ENCODE data around the gene ABCD1. TPM values are rescaled to one million over a fixed set of nuclear protein-coding genes. Genes with fewer than 3 reads are reported as not detected.

The ABCD1 gene
- total RNA-seq, 1 experiment from 2014 or later: 3.5 TPM

GRCh38 chrX:153767674-153768055 lies 43.0 kb downstream of the ABCD1 start:
- ChIA-PET POLR2A (no interaction called here), CTCF (interaction anchor here (6.6 kb wide), 1 partner anchor 181 kb away, joined by 51 read pairs; no protein-coding TSS in a partner anchor)
- DNase-seq (ENCODE audit: unreplicated experiment): no peak
- no peak overlapping the region for H3K27ac Mint-ChIP-seq (ENCODE audit: low read depth, unreplicated experiment)
- no peaks in the 10 kb centered on the region for H3K9me3 Mint-ChIP-seq (ENCODE audit: unreplicated experiment)
- intact Hi-C loops (cut with micrococcal nuclease): no loop called here
- peaks cover 6% of the 10 kb centered on the region for H3K4me1 Mint-ChIP-seq (ENCODE audit: insufficient read depth, unreplicated experiment)
- H3K27me3 Mint-ChIP-seq (ENCODE audit: insufficient read depth, unreplicated experiment): no peaks in the 10 kb centered on the region
- BruUV-seq (replicated peaks): no TSS peak
- TF ChIP-seq CTCF (IDR thresholded peaks at IDR 0.05; ENCODE audit: unreplicated experiment): no peak
- H3K4me3 Mint-ChIP-seq (ENCODE audit: unreplicated experiment): no peak overlapping the region
- no peaks in the 10 kb centered on the region for H3K36me3 Mint-ChIP-seq (ENCODE audit: insufficient read depth, unreplicated experiment)

- Mint-ChIP-seq H3K36me3 (ENCODE audit: insufficient read depth, unreplicated experiment) (no peaks in the 10 kb centered on the region), H3K4me1 (ENCODE audit: insufficient read depth, unreplicated experiment) (peaks cover 6% of the 10 kb centered on the region), H3K9me3 (ENCODE audit: unreplicated experiment) (no peaks in the 10 kb centered on the region), H3K4me3 (ENCODE audit: unreplicated experiment) (no peak overlapping the region), H3K27me3 (ENCODE audit: insufficient read depth, unreplicated experiment) (no peaks in the 10 kb centered on the region), H3K27ac (ENCODE audit: low read depth, unreplicated experiment) (no peak overlapping the region)
- no peak for TF ChIP-seq CTCF (IDR thresholded peaks at IDR 0.05; ENCODE audit: unreplicated experiment)
- intact Hi-C loops (cut with micrococcal nuclease): no loop called here
- no peak for DNase-seq (ENCODE audit: unreplicated experiment)
- CTCF ChIA-PET: interaction anchor here (6.6 kb wide), 1 partner anchor 181 kb away, joined by 51 read pairs; no protein-coding TSS in a partner anchor
- POLR2A ChIA-PET: no interaction called here
- no TSS peak for BruUV-seq (replicated peaks)
Observed at GRCh38 chrX:153768311-153769157, 43.9 kb downstream of the ABCD1 start.

- DNase-seq (ENCODE audit: unreplicated experiment): no peak
- H3K36me3 Mint-ChIP-seq (ENCODE audit: insufficient read depth, unreplicated experiment): no peaks in the 10 kb centered on the region
- intact Hi-C loops (cut with micrococcal nuclease): no loop called here
- H3K4me1 Mint-ChIP-seq (ENCODE audit: insufficient read depth, unreplicated experiment): peaks cover under 1% of the 10 kb centered on the region
- no peak overlapping the region for H3K27ac Mint-ChIP-seq (ENCODE audit: low read depth, unreplicated experiment)
- POLR2A ChIA-PET: no interaction called here
- no TSS peak for BruUV-seq (replicated peaks)
- CTCF ChIA-PET: interaction anchor here (1.0 kb wide), 1 partner anchor 201 kb away, joined by 3 read pairs; no protein-coding TSS in a partner anchor
- no peak overlapping the region for H3K4me3 Mint-ChIP-seq (ENCODE audit: unreplicated experiment)
- no peak for TF ChIP-seq CTCF (IDR thresholded peaks at IDR 0.05; ENCODE audit: unreplicated experiment)
- no peaks in the 10 kb centered on the region for H3K27me3 Mint-ChIP-seq (ENCODE audit: insufficient read depth, unreplicated experiment)
- H3K9me3 Mint-ChIP-seq (ENCODE audit: unreplicated experiment): no peaks in the 10 kb centered on the region
Observed at GRCh38 chrX:153769158-153769864, 44.7 kb downstream of the ABCD1 start.

GRCh38 chrX:153769865-153770600 lies 45.4 kb downstream of the ABCD1 start:
- no peaks in the 10 kb centered on the region for H3K27me3 Mint-ChIP-seq (ENCODE audit: insufficient read depth, unreplicated experiment)
- ChIA-PET CTCF (interaction anchor here (1.0 kb wide), 1 partner anchor 200 kb away, joined by 3 read pairs; no protein-coding TSS in a partner anchor), POLR2A (no interaction called here)
- no peaks in the 10 kb centered on the region for H3K36me3 Mint-ChIP-seq (ENCODE audit: insufficient read depth, unreplicated experiment)
- TF ChIP-seq CTCF (IDR thresholded peaks at IDR 0.05; ENCODE audit: unreplicated experiment): no peak
- no peaks in the 10 kb centered on the region for H3K4me1 Mint-ChIP-seq (ENCODE audit: insufficient read depth, unreplicated experiment)
- BruUV-seq (replicated peaks): no TSS peak
- intact Hi-C loops (cut with micrococcal nuclease): no loop called here
- H3K4me3 Mint-ChIP-seq (ENCODE audit: unreplicated experiment): no peak overlapping the region
- DNase-seq (ENCODE audit: unreplicated experiment): no peak
- H3K9me3 Mint-ChIP-seq (ENCODE audit: unreplicated experiment): no peaks in the 10 kb centered on the region
- no peak overlapping the region for H3K27ac Mint-ChIP-seq (ENCODE audit: low read depth, unreplicated experiment)

Measured in MCF 10A (cell line).